ENCODE measurements around the gene DGCR8.

Gene DGCR8

GRCh38 chr22:20153945-20154344, 73.9 kb downstream of the DGCR8 start:
- intact Hi-C loops (cut with DNase I; ENCODE audit: low total_unique reads) = no loop called here
- Histone ChIP-seq H3K36me3 (no peaks in the 10 kb centered on the region), H3K27ac (no peak overlapping the region), H3K4me3 (no peak overlapping the region), H3K4me1 (peaks cover 0 to 8% (median 2%) of the 10 kb centered on the region in 4 donors), H3K9me3 (no peaks in the 10 kb centered on the region), H3K27me3 (peaks cover 0 to 42% of the 10 kb centered on the region in 2 donors)
- DNase-seq = no peak
- no peak for TF ChIP-seq CTCF (IDR thresholded peaks at IDR 0.05)

- intact Hi-C loops (cut with DNase I; ENCODE audit: low total_unique reads) = no loop called here
- DNase-seq = no peak
- no peak overlapping the region for H3K4me3 ChIP-seq
- no peak for TF ChIP-seq CTCF (IDR thresholded peaks at IDR 0.05)
- no peaks in the 10 kb centered on the region for H3K9me3 ChIP-seq
- peaks cover 0 to 8% (median 2%) of the 10 kb centered on the region in 4 donors for H3K4me1 ChIP-seq
- H3K36me3 ChIP-seq = no peaks in the 10 kb centered on the region
- H3K27me3 ChIP-seq = peaks cover 0 to 42% of the 10 kb centered on the region in 2 donors
- no peak overlapping the region for H3K27ac ChIP-seq
These were observed 74.7 kb downstream of the DGCR8 start for GRCh38 chr22:20154602-20155187.

GRCh38 chr22:20155330-20156041, 75.4 kb downstream of the DGCR8 start:
- Histone ChIP-seq H3K27ac (no peak overlapping the region), H3K9me3 (no peaks in the 10 kb centered on the region), H3K36me3 (no peaks in the 10 kb centered on the region), H3K4me3 (no peak overlapping the region), H3K27me3 (peaks cover 0 to 46% of the 10 kb centered on the region in 2 donors), H3K4me1 (peaks cover 0 to 8% (median 2%) of the 10 kb centered on the region in 4 donors)
- intact Hi-C loops (cut with DNase I; ENCODE audit: low total_unique reads) = no loop called here
- no peak for DNase-seq
- TF ChIP-seq CTCF (IDR thresholded peaks at IDR 0.05) = no peak

- Histone ChIP-seq H3K4me3 (no peak overlapping the region), H3K4me1 (peaks cover 0 to 8% (median 2%) of the 10 kb centered on the region in 4 donors), H3K27me3 (peaks cover 0 to 46% of the 10 kb centered on the region in 2 donors), H3K36me3 (no peaks in the 10 kb centered on the region), H3K27ac (no peak overlapping the region), H3K9me3 (no peaks in the 10 kb centered on the region)
- TF ChIP-seq CTCF (IDR thresholded peaks at IDR 0.05) = no peak
- no peak for DNase-seq
- intact Hi-C loops (cut with DNase I; ENCODE audit: low total_unique reads) = no loop called here
These were observed 76.0 kb downstream of the DGCR8 start for GRCh38 chr22:20156042-20156389.

GRCh38 chr22:20156611-20157429, 76.8 kb downstream of the DGCR8 start:
- peak; percentile 76 to 88 for DNase-seq
- Histone ChIP-seq H3K27ac (no peak overlapping the region), H3K4me1 (peaks cover 0 to 8% (median 2%) of the 10 kb centered on the region in 4 donors), H3K36me3 (no peaks in the 10 kb centered on the region), H3K9me3 (no peaks in the 10 kb centered on the region), H3K27me3 (peaks cover 0 to 46% of the 10 kb centered on the region in 2 donors), H3K4me3 (no peak overlapping the region)
- intact Hi-C loops (cut with DNase I; ENCODE audit: low total_unique reads) = loop anchor here (1.0 kb wide), 2 partner anchors 111 to 128 kb away; partner anchors contain the start of gene RTN4R
- peak; percentile 98 to 100 for TF ChIP-seq CTCF (IDR thresholded peaks at IDR 0.05)

All from tibial artery (tissue), 4 donors.